ENCODE measurements around the gene SLC37A1. TPM values are rescaled to one million over a fixed set of nuclear protein-coding genes. Genes with fewer than 3 reads are reported as not detected.

The SLC37A1 gene
- total RNA-seq, 1 experiment from 2014 or later = 23.5 TPM

GRCh38 chr21:42566524-42567213 lies 53.0 kb downstream of the SLC37A1 start:
- H3K4me3 ChIP-seq = no peak overlapping the region
- no peak for DNase-seq
- TF ChIP-seq EZH2 (IDR thresholded peaks at IDR 0.05; ENCODE audit: low read depth) = no peak
- no peak for TF ChIP-seq CTCF (conservative IDR thresholded peaks at IDR 0.05)
- no peak overlapping the region for H2AFZ ChIP-seq
- intact Hi-C loops (cut with micrococcal nuclease; ENCODE audit: unreplicated experiment) = no loop called here
- H4K20me1 ChIP-seq (ENCODE audit: insufficient read depth) = no peaks in the 10 kb centered on the region
- H3K4me2 ChIP-seq = no peak overlapping the region
- H3K27me3 ChIP-seq (ENCODE audit: insufficient read depth, low read depth) = no peaks in the 10 kb centered on the region
- H3K27ac ChIP-seq = no peak overlapping the region
- H3K4me1 ChIP-seq (replicated peaks; ENCODE audit: insufficient read depth) = no peaks in the 10 kb centered on the region
- no peaks in the 10 kb centered on the region for H3K9me3 ChIP-seq (ENCODE audit: insufficient read depth, low read depth)
- POLR2A ChIA-PET (ENCODE audit: unreplicated experiment) = no interaction called here
- CTCF ChIA-PET = no interaction called here
- no peaks in the 10 kb centered on the region for H3K36me3 ChIP-seq (ENCODE audit: low read depth)
- no peaks in the 10 kb centered on the region for H3F3A ChIP-seq (ENCODE audit: insufficient read depth, low read depth)
- H3K79me2 ChIP-seq (ENCODE audit: low read depth) = no peaks in the 10 kb centered on the region
- no TSS peak for BruUV-seq (replicated peaks)
- H3K9me2 ChIP-seq (ENCODE audit: insufficient read depth) = no peaks in the 10 kb centered on the region

DNA sequence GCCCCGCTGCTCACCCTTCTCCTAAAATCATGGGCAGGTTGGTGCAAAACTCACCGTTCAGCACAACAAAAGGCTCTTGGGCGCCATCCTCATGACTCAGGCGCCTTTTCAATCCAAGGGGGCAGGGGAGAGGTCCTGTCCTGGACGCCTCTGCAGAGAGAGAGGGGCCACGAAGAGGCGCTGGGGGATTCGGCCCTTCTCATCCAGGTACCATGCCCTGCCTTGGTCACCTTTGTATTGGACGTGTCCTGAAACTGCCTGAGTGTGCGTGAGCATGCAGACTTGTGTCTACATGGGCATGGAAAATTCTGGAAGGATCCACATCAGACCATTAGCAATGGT lies 53.5 kb downstream of the SLC37A1 start:
- H3K4me2 ChIP-seq = no peak overlapping the region
- no peaks in the 10 kb centered on the region for H3K9me3 ChIP-seq (ENCODE audit: insufficient read depth, low read depth)
- no peaks in the 10 kb centered on the region for H3F3A ChIP-seq (ENCODE audit: insufficient read depth, low read depth)
- POLR2A ChIA-PET (ENCODE audit: unreplicated experiment) = no interaction called here
- H3K9me2 ChIP-seq (ENCODE audit: insufficient read depth) = no peaks in the 10 kb centered on the region
- intact Hi-C loops (cut with micrococcal nuclease; ENCODE audit: unreplicated experiment) = no loop called here
- DNase-seq = no peak
- H3K27ac ChIP-seq = no peak overlapping the region
- H3K4me3 ChIP-seq = no peak overlapping the region
- no peak for TF ChIP-seq CTCF (conservative IDR thresholded peaks at IDR 0.05)
- no peak for TF ChIP-seq EZH2 (IDR thresholded peaks at IDR 0.05; ENCODE audit: low read depth)
- BruUV-seq (replicated peaks) = no TSS peak
- no peaks in the 10 kb centered on the region for H4K20me1 ChIP-seq (ENCODE audit: insufficient read depth)
- H3K79me2 ChIP-seq (ENCODE audit: low read depth) = no peaks in the 10 kb centered on the region
- CTCF ChIA-PET = no interaction called here
- no peaks in the 10 kb centered on the region for H3K36me3 ChIP-seq (ENCODE audit: low read depth)
- no peak overlapping the region for H2AFZ ChIP-seq
- no peaks in the 10 kb centered on the region for H3K4me1 ChIP-seq (replicated peaks; ENCODE audit: insufficient read depth)
- no peaks in the 10 kb centered on the region for H3K27me3 ChIP-seq (ENCODE audit: insufficient read depth, low read depth)

- Histone ChIP-seq H3K4me2 (no peak overlapping the region), H2AFZ (no peak overlapping the region), H3K79me2 (ENCODE audit: low read depth) (no peaks in the 10 kb centered on the region), H3F3A (ENCODE audit: insufficient read depth, low read depth) (no peaks in the 10 kb centered on the region), H3K4me1 (replicated peaks; ENCODE audit: insufficient read depth) (no peaks in the 10 kb centered on the region), H3K27ac (no peak overlapping the region), H3K4me3 (no peak overlapping the region), H3K36me3 (ENCODE audit: low read depth) (no peaks in the 10 kb centered on the region), H3K27me3 (ENCODE audit: insufficient read depth, low read depth) (no peaks in the 10 kb centered on the region), H3K9me3 (ENCODE audit: insufficient read depth, low read depth) (no peaks in the 10 kb centered on the region), H3K9me2 (ENCODE audit: insufficient read depth) (no peaks in the 10 kb centered on the region), H4K20me1 (ENCODE audit: insufficient read depth) (no peaks in the 10 kb centered on the region)
- TF ChIP-seq EZH2 (IDR thresholded peaks at IDR 0.05; ENCODE audit: low read depth) (no peak), CTCF (conservative IDR thresholded peaks at IDR 0.05) (no peak)
- BruUV-seq (replicated peaks) = no TSS peak
- POLR2A ChIA-PET (ENCODE audit: unreplicated experiment) = no interaction called here
- CTCF ChIA-PET = no interaction called here
- no peak for DNase-seq
- intact Hi-C loops (cut with micrococcal nuclease; ENCODE audit: unreplicated experiment) = no loop called here
Observed at GRCh38 chr21:42567861-42568260, 54.2 kb downstream of the SLC37A1 start.
